Osteoblast (primary cell): ENCODE data around the gene PCK2. TPM values are rescaled to one million over a fixed set of nuclear protein-coding genes. Genes with fewer than 3 reads are reported as not detected.

Experiments used
- DNase-seq: peaks from one replicate; pipeline ENCODE4 v3.0.0; 2011; ENCODE audit warnings: low spot score, mixed read lengths; ENCODE audit not compliant: insufficient read length; ENCODE audit errors: missing footprints
- H2AFZ ChIP-seq: 2 replicates; pipeline ENCODE4 v1.6.0; 2011; ENCODE audit warnings: mild to moderate bottlenecking, low read length
- H3K27ac ChIP-seq: 2 replicates; pipeline ENCODE4 v1.5.1; 2011; ENCODE audit warnings: mild to moderate bottlenecking, low read depth, low read length, moderate library complexity
- H3K27me3 ChIP-seq: 2 replicates; pipeline ENCODE4 v1.6.0; 2012; ENCODE audit warnings: mild to moderate bottlenecking, control low read depth, inconsistent platforms, low read length, moderate library complexity; ENCODE audit not compliant: insufficient read depth
- H3K36me3 ChIP-seq: 2 replicates; pipeline ENCODE4 v1.5.1; 2011; ENCODE audit warnings: mild to moderate bottlenecking, low read length, control low read depth, moderate library complexity; ENCODE audit not compliant: insufficient read depth
- H3K4me1 ChIP-seq: 2 replicates; pipeline ENCODE4 v1.5.1; 2011; ENCODE audit warnings: mild to moderate bottlenecking, low read length, control low read depth, moderate library complexity; ENCODE audit not compliant: insufficient read depth
- H3K4me2 ChIP-seq: 2 replicates; pipeline ENCODE4 v1.6.0; 2011; ENCODE audit warnings: mild to moderate bottlenecking, low read length; ENCODE audit not compliant: insufficient read depth
- H3K4me3 ChIP-seq: fragments of 200-600 bp; sonication (generic); 3 replicates; pipeline ENCODE4 v1.5.1; 2012; ENCODE audit warnings: mild to moderate bottlenecking, low read length, inconsistent platforms; ENCODE audit not compliant: insufficient read depth
- H3K79me2 ChIP-seq: 2 replicates; pipeline ENCODE4 v1.6.0; 2012; ENCODE audit warnings: mild to moderate bottlenecking, low read length, control low read depth, inconsistent platforms; ENCODE audit not compliant: insufficient read depth
- H3K9me3 ChIP-seq: 2 replicates; pipeline ENCODE4 v1.5.1; 2011; ENCODE audit warnings: low read depth, low read length, control low read depth
- H4K20me1 ChIP-seq: 2 replicates; pipeline ENCODE4 v1.6.0; 2012; ENCODE audit warnings: mild to moderate bottlenecking, low read length, control low read depth; ENCODE audit not compliant: insufficient read depth
- CTCF ChIP-seq: IDR thresholded peaks from 2 replicates; pipeline ENCODE4 v1.5.1; 2011; ENCODE audit warnings: mild to moderate bottlenecking, low read depth, low read length, moderate library complexity; ENCODE audit errors: extremely low read depth
- total RNA-seq: library from RNA; depleted of rRNA; stranded (reverse); fragments of >200 nt; gene quantifications from 2 replicates; pipeline ENCODE4 v1.2.3, GENCODE V29; 2012

The PCK2 gene
- total RNA-seq, 1 donor = 35.1 TPM

GRCh38 chr14:24147761-24148428 is 53.8 kb downstream of the PCK2 start:
- H3K9me3 ChIP-seq = no peaks in the 10 kb centered on the region
- H3K4me2 ChIP-seq = peak overlapping the region; percentile 82
- peak overlapping the region; percentile 42 for H2AFZ ChIP-seq
- peak overlapping the region; percentile 62 for H3K27ac ChIP-seq
- H3K4me1 ChIP-seq = peaks cover 41% of the 10 kb centered on the region
- peak overlapping the region; percentile 84 for H3K4me3 ChIP-seq
- peaks cover 46% of the 10 kb centered on the region for H3K36me3 ChIP-seq
- H3K27me3 ChIP-seq = no peaks in the 10 kb centered on the region
- peak; percentile 78 for DNase-seq
- peaks cover 53% of the 10 kb centered on the region for H3K79me2 ChIP-seq
- peaks cover 11% of the 10 kb centered on the region for H4K20me1 ChIP-seq
- no peak for TF ChIP-seq CTCF

GRCh38 chr14:24149302-24149969 is 55.3 kb downstream of the PCK2 start:
- H4K20me1 ChIP-seq = peaks cover 11% of the 10 kb centered on the region
- no peak for TF ChIP-seq CTCF
- DNase-seq = peak; percentile 25
- no peaks in the 10 kb centered on the region for H3K27me3 ChIP-seq
- H3K79me2 ChIP-seq = peaks cover 46% of the 10 kb centered on the region
- H3K4me1 ChIP-seq = peaks cover 25% of the 10 kb centered on the region
- H3K4me2 ChIP-seq = no peak overlapping the region
- H3K4me3 ChIP-seq = no peak overlapping the region
- no peak overlapping the region for H2AFZ ChIP-seq
- H3K9me3 ChIP-seq = no peaks in the 10 kb centered on the region
- no peak overlapping the region for H3K27ac ChIP-seq
- peaks cover 42% of the 10 kb centered on the region for H3K36me3 ChIP-seq

- peak; percentile 58 for DNase-seq
- Histone ChIP-seq H3K4me2 (no peak overlapping the region), H3K27ac (no peak overlapping the region), H3K4me1 (peaks cover 20% of the 10 kb centered on the region), H3K4me3 (no peak overlapping the region), H3K27me3 (no peaks in the 10 kb centered on the region), H3K79me2 (peaks cover 40% of the 10 kb centered on the region), H2AFZ (no peak overlapping the region), H3K36me3 (peaks cover 46% of the 10 kb centered on the region), H4K20me1 (peaks cover 11% of the 10 kb centered on the region), H3K9me3 (no peaks in the 10 kb centered on the region)
- TF ChIP-seq CTCF = no peak
Observed at GRCh38 chr14:24150061-24150460, 56.0 kb downstream of the PCK2 start.

GRCh38 chr14:24150567-24150966 is 56.5 kb downstream of the PCK2 start:
- no peaks in the 10 kb centered on the region for H3K27me3 ChIP-seq
- no peak overlapping the region for H3K4me2 ChIP-seq
- TF ChIP-seq CTCF = no peak
- H3K9me3 ChIP-seq = no peaks in the 10 kb centered on the region
- H4K20me1 ChIP-seq = peaks cover 11% of the 10 kb centered on the region
- DNase-seq = no peak
- H3K79me2 ChIP-seq = peaks cover 35% of the 10 kb centered on the region
- no peak overlapping the region for H3K27ac ChIP-seq
- H2AFZ ChIP-seq = no peak overlapping the region
- peaks cover 15% of the 10 kb centered on the region for H3K4me1 ChIP-seq
- no peak overlapping the region for H3K4me3 ChIP-seq
- H3K36me3 ChIP-seq = peaks cover 51% of the 10 kb centered on the region
